HG03571 (cell line): ENCODE measurements around the gene USP40.

ENCODE experiments used
- ATAC-seq: cut with Tn5 transposase; IDR thresholded peaks from one replicate; pipeline ENCODE4 v1.9.1; 2021; ENCODE audit not compliant: unreplicated experiment

The USP40 gene

DNA sequence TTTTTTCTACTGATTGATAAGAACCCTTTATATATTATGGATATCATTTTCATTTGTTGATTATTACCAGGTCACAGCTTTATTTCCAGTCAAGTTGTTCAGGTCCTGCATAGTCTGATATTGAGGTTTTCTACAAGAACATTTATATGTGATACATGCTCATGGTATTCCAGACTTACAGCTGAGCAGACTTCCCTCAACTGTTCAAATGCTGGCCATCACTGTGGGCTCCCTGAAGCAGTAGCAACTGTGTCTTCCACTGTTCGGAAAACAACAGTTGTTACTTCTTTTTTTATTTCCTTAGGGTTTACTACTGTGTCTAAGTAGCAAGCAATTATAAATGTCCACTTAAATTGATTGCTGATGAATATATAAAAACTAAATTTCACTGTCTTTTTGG is 132.8 kb downstream of the USP40 start:
- ATAC-seq = no peak

GRCh38 chr2:233433029-233433428 is 133.6 kb downstream of the USP40 start:
- no peak for ATAC-seq

DNA sequence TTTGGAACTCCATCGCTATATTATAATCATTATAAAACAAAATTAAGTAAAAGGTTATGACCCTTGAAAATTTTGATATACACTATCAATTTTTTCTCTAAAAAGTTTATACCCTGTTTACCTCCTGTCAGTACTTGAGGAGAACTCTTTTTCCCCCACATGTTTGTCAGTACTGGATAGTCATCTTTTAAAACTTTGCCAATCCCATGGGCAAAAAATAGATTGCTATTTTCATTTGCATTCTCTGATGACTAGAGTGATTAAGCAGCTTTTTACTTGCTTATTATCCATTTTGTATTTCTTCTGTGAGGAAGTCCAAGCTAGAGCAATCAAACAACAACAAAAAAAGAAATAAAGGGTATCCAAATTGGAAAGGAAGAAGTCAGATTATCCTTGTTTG is 135.9 kb downstream of the USP40 start:
- ATAC-seq = no peak

DNA sequence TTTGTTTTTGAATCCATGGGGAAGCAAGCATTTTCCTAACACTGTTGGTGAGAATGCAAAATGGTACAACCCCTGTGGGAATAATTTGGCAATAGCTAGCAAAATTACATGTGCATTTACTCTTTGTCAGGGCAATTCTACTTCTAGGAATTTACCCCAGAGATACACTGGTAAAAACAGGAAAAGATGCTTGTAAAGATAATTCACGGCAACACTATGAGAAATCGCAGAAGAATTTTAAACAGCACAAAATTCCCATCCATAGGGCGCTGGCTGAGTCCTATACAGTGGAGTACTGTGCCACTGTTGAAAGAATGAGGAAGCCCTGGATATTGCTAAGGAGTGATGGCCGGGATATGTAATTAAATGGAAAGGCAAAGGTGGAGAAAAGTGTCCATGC is 136.5 kb downstream of the USP40 start:
- no peak for ATAC-seq

- ATAC-seq = no peak
These were observed 137.2 kb downstream of the USP40 start for GRCh38 chr2:233429175-233429897.

- no peak for ATAC-seq
These were observed 138.1 kb downstream of the USP40 start for GRCh38 chr2:233428438-233428837.

GRCh38 chr2:233428008-233428407 is 138.6 kb downstream of the USP40 start:
- no peak for ATAC-seq

DNA sequence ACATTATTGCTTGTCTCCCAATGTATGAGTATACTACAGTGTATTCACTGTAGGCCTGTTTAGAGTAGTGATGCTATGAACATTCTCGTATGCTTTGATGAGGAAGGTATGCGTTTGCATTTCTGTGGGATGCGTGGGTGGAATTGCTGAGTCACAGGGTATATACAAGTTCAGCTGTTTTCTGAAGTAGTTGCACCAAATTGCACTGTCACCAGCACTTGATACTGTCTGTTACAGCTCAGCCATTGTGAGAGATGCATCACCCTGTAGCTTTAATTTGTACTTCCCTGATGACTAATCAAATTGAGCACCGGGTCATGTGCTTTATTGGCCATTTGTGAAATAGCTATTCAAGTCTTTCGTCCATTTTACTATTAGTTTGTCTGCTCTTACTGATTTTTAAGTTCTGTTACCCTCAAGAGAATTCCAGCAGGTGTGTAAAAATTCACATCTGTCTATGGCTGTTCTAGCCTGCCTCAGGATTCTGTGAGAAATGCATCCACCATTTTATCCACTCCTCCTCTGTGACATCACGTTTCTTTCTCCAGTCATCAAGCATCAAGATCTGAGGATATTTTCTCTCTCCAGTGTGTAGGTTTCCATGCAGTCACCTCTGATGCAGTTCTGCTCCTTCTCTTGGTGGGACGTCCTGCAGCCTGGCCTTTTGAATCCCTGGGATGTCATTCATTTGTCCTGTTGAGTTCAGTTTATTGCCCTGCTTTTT is 139.8 kb downstream of the USP40 start:
- ATAC-seq = no peak
